NCI-H2107 treated with DMSO at 0.1 percent for 48 hours (cell line): ENCODE measurements around the gene CLUH.
"Not testable (repeated sequence)": the region's sequence is repeated elsewhere in the genome, so short reads cannot be mapped to it uniquely, and the experiment has no call there.

Experiments used
- DNase-seq: peaks from one replicate; lab custom pipeline; 2025; ENCODE audit not compliant: unreplicated experiment; lab: John Stamatoyannopoulos, UW

The CLUH gene

DNA sequence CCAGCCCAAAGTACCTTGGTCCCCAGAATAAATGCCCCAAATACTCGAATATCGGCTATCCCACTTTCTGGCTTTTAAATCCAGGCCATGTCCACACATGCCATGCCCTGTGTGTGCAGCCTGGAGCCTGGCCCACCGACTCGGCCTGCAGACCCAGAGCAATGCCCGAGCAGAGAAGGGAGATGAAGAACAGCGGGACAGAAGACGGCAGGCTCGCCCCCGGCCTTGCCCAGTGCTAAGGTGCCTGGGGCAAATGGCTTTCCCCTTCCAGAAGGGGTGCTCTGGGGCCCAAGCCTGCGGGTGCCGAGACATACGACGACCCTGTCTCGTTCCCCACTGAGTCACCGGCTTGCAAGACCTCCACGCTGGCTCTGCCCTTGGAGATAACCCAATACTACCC lies 8.0 kb downstream of the CLUH start:
- DNase-seq = no peak

- no peak for DNase-seq
Measured at GRCh38 chr17:2703181-2703580, 8.4 kb downstream of the CLUH start.

GRCh38 chr17:2701996-2702741 lies 9.4 kb downstream of the CLUH start:
- no peak for DNase-seq

- DNase-seq = no peak
Measured at GRCh38 chr17:2701161-2701995, 10.2 kb downstream of the CLUH start.

DNA sequence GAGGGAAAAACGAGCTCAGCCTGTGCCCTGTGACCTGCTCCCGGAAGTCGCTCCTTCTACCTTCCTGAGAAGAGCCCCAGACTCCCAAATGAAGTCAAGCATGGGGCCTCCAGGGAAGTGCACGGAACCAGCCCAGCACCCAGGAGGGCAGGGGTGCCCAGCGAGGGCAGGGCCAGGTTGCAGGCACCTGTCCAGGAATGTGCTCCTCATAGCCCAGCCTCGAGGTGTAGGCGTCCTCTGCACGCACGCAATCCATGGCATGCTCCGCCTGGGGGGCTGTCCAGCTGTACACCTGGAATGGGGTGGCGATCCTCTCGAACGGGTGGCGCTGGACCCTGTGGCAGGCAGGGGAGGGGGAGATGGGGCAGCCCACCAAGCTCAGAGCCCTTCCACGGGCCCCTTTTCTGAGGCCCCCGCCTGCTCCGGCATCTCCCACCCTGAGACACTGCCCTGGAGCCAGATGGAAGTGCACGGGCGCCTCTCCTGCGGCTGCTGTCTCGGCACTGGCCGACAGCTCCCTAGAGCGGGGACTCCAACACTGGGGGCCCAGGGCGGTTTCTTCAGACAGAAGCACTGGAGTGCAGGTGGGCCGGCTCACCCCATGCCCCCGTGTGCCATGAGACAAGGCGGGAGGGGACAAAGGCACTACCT lies 10.9 kb downstream of the CLUH start:
- peak; percentile 100 for DNase-seq

DNA sequence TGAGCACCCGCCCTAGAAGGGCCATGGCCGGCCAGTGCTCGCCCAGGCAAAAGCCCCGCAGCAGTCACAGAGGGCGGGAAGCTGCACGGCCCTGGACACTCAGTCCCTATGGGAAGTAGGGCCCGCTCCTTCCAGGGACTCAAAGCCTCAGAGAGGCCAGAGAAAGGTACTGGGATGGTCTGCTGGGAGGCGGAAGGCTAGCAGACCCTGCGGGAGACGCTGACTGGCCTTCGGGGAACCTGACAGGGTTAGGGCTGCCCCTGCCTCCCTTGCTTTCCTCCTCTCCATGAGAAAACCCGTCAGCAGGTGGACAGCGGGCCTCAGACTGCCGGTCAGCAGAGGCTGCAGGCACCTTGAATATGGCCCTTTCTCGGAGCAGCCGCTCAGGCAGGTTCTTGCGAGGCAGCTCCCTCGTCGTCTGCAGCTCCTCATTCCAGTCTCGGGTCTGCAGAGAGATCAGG lies 11.5 kb downstream of the CLUH start:
- no peak for DNase-seq

GRCh38 chr17:2699216-2699805 lies 12.3 kb downstream of the CLUH start:
- not testable (repeated sequence) for DNase-seq

DNA sequence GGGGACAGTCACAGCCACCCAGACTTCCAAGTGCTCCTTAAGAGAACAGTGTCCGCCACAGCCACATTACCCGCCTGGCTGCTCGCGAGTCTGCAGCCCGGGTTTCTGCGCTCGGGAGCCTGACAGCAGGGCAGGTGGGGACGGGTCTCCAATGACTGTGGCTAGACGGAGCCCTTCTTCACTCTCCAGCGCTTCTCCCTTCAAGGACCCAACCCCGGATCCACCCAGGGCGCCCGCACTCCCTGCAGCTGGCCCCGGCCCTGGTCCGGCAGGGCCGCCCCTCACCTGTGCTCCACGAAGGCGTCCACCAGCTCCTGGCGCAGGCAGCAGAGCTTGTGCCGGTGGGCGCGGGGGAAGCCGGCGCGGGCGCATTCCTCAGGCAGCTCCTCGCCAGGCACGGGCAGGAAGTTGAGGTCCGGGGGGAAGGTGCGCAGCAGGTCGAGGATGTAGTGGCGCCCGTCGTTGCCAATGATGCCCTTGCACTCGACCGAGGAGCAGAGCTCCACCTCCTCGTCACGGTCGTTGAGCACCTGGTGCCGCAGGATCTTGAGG lies 13.9 kb downstream of the CLUH start:
- DNase-seq = no peak

- no peak for DNase-seq
Measured at GRCh38 chr17:2695961-2696760, 15.4 kb downstream of the CLUH start.

- DNase-seq = no peak
Measured at GRCh38 chr17:2695243-2695960, 16.2 kb downstream of the CLUH start.

GRCh38 chr17:2694381-2695242 lies 17.0 kb downstream of the CLUH start:
- no peak for DNase-seq

- DNase-seq = no peak
Measured at GRCh38 chr17:2693561-2694380, 17.8 kb downstream of the CLUH start.

DNA sequence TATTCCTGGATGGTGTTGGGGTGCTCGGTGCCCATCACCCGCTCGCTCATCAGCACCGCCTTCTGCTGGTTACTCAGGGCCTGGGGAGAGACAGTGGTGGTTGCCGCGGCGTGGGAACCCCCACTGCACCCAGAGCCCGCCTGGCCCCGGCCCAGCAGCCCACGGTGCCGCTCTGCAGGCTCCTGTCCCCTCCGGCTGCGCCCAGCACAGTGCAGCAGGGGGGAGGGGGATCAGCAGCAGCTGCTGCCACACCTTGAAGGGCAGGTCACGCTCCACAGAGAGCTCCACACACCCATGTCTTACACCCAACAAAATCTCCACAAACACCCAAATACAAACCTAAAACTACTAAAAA lies 18.8 kb downstream of the CLUH start:
- DNase-seq = no peak

DNA sequence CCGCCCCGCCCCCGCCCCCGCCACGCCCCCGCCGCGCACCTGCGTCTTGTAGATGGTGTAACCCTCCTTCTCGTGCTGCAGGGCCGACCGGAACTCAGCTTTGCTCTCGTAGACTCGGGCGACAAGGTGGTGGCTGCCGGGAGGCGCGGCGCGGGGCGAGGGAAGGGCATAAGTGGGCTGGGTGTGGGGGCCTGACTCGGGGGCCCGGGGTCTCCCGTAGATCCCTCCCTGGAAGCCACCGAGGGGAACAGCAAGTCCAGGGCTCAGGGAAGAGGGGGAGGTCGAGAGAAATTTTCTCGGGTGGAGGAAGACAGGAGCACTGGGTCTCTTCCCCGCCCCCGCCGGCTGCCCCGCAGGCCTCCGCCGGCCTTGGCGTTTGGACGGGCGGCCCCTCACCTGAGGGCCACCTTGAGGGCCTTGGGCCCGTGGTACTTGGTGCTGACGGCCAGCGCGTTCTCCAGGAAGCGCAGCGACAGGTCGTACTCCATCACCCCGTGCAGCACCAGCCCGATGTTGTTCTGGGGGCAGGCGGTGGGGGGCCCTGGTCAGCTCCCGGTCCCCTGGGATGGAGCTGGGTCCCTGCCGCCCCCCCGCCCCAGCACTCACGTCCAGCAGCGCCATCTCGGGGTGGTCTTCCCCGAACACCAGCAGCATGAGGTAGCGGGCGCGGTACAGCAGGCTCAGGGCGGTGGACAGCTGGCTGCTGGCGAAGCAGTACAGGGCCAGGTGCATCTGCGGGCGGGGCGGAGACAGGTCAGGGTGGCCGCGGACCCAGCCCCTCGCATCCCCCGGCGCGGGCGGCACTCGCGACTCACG lies 19.4 kb downstream of the CLUH start:
- no peak for DNase-seq

- DNase-seq = no peak
Measured at GRCh38 chr17:2691069-2691871, 20.3 kb downstream of the CLUH start.
